NT2/D1 (cell line): ENCODE data around the gene TBC1D2B.
A peak's percentile ranks its signal among the peaks of the same experiment; 100 is the strongest.
"Not testable (repeated sequence)": the region's sequence is repeated elsewhere in the genome, so short reads cannot be mapped to it uniquely, and the experiment has no call there.

Experiments used
- DNase-seq: peaks from one replicate; pipeline ENCODE4 v3.0.0-alpha.2; 2011; ENCODE audit warnings: low read depth, low spot score
- H3K27me3 ChIP-seq: 2 replicates; pipeline ENCODE4 v1.6.0; 2011; ENCODE audit warnings: mild to moderate bottlenecking; ENCODE audit not compliant: insufficient read length, insufficient read depth
- H3K36me3 ChIP-seq: 2 replicates; pipeline ENCODE4 v1.6.1; 2011; ENCODE audit warnings: mild to moderate bottlenecking, low read length, mixed read lengths; ENCODE audit not compliant: insufficient read depth, insufficient read length
- H3K4me1 ChIP-seq: 2 replicates; pipeline ENCODE4 v1.5.1; 2011; ENCODE audit not compliant: insufficient read depth, insufficient read length
- H3K4me3 ChIP-seq: 2 replicates; pipeline ENCODE4 v1.5.1; 2011; ENCODE audit warnings: low read depth; ENCODE audit not compliant: insufficient read length
- H3K9ac ChIP-seq: 2 replicates; pipeline ENCODE4 v1.6.0; 2011; ENCODE audit warnings: low read depth; ENCODE audit not compliant: insufficient read length
- H3K9me3 ChIP-seq: 2 replicates; pipeline ENCODE4 v1.5.1; 2011; ENCODE audit warnings: mild to moderate bottlenecking, low read length; ENCODE audit not compliant: insufficient read depth
- SUZ12 ChIP-seq: IDR thresholded peaks from 2 replicates; pipeline ENCODE4 v1.6.1; 2011; ENCODE audit not compliant: insufficient read length, insufficient read depth; ENCODE audit errors: extremely low read depth
- YY1 ChIP-seq: IDR thresholded peaks from 2 replicates; pipeline ENCODE4 v1.6.1; 2011; ENCODE audit not compliant: insufficient read length, insufficient read depth
- ZNF274 ChIP-seq: IDR thresholded peaks from 2 replicates; pipeline ENCODE4 v1.6.1; 2011; ENCODE audit warnings: mild to moderate bottlenecking, low read depth, low read length

TBC1D2B gene

DNA sequence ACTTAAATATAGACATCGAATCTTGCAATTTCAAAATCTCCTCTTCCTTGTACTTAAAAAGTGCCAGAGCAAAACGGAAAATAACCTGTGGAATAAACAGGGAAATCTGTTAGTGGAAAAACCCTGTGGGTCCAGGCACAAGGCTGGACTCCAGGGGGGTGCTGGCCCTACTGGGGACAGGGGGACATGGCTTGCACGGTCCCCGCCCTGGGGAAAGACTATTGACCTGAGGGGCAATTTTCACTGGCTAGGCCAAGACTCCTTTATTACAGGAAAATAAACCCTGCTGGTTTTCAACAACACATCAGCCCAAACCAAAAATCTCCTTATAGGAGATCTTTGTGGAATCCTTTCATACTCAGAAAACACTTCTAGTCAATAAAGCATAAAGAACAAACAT, 75.9 kb downstream of the TBC1D2B start:
- peaks cover 72% of the 10 kb centered on the region for H3K36me3 ChIP-seq
- no peak for DNase-seq
- H3K9me3 ChIP-seq, result no peaks in the 10 kb centered on the region
- no peak overlapping the region for H3K9ac ChIP-seq
- H3K4me3 ChIP-seq, result no peak overlapping the region
- H3K4me1 ChIP-seq, result peaks cover 7% of the 10 kb centered on the region
- H3K27me3 ChIP-seq, result no peaks in the 10 kb centered on the region
- no peak for TF ChIP-seq ZNF274
- TF ChIP-seq SUZ12, result no peak
- no peak for TF ChIP-seq YY1

DNA sequence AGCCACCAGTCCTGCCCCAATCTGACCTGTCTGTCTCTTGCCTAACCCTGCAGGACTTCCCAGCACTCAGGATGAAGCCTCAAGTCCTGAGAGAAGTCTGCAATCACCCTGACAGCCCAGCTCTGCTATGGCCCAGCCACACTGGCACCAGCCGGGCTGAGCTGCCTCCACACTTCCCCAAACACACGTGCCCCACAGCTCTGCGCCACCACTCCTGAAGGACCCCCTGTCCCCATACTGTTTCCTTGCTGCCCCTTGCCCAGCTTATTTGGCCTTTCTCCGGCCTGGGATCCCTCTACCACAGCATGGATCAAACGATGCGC, 76.6 kb downstream of the TBC1D2B start:
- Histone ChIP-seq H3K27me3 (no peaks in the 10 kb centered on the region), H3K4me3 (no peak overlapping the region), H3K9me3 (no peaks in the 10 kb centered on the region), H3K4me1 (peaks cover 7% of the 10 kb centered on the region), H3K36me3 (peaks cover 66% of the 10 kb centered on the region), H3K9ac (no peak overlapping the region)
- no peak for TF ChIP-seq YY1
- DNase-seq, result no peak

DNA sequence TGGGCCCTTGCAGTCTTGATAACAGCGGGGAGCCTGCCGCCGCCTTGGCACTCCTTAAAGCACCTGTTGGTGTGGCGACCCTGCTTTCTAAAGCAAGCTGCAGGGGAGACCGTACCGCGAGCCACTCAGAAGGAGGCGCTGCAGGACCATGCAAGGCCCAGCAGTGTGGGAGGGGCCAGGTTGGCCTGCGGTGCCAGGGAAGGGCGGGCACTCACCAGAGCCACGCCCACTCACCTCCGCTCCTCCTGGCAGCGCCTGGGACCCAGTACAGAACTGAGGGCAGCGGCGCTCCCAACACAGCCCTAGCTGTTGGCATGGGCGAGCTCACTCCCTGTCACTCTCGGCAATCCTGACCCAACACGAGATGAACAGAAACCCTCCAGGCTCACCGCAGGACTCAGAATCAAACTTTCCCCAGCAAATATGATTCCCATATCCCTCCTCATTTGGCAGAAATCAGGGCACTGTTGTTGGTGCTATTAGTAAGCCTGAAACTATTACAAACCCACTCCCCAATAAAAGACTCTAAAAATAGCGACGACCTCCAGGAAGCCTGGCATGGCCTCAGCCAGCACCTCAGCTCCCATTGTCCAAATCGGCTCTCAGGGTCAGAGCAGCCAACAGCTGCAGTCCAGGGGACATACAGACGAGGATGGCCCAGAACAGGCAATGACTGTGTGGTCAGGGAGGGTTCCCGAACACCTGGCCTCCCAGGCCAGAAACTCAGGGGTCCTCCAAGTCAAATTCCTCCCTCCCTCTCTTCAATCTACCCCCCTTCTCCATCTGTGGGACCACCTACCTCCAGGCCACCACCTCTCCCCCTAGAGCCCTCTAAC, 77.2 kb downstream of the TBC1D2B start:
- Histone ChIP-seq H3K4me1 (peaks cover 7% of the 10 kb centered on the region), H3K36me3 (peaks cover 66% of the 10 kb centered on the region), H3K27me3 (no peaks in the 10 kb centered on the region), H3K9ac (no peak overlapping the region), H3K9me3 (no peaks in the 10 kb centered on the region), H3K4me3 (no peak overlapping the region)
- DNase-seq, result peak; percentile 73
- TF ChIP-seq ZNF274 (no peak), SUZ12 (no peak), YY1 (no peak)

DNA sequence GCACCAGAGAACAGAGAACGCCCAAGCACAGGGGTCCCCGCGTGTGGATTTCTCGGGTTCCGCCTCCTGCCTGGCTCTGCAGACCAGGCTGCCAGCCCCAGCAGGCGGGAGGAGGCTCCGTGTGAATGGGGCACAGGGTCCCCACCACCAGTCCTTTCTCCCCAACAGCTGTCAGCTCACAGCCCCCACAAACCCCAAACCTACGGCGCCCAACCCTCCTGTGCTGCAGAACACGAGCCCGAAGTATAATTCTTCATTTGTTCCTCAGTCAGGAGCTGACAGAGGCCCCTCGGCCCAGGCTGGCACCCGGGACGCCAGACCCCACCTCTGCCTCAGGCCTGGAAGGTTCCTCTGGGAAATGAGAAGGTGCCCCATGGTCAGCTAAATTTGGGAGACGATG, 78.0 kb downstream of the TBC1D2B start:
- no peak for TF ChIP-seq YY1
- H3K9ac ChIP-seq, result no peak overlapping the region
- H3K36me3 ChIP-seq, result peaks cover 64% of the 10 kb centered on the region

DNA sequence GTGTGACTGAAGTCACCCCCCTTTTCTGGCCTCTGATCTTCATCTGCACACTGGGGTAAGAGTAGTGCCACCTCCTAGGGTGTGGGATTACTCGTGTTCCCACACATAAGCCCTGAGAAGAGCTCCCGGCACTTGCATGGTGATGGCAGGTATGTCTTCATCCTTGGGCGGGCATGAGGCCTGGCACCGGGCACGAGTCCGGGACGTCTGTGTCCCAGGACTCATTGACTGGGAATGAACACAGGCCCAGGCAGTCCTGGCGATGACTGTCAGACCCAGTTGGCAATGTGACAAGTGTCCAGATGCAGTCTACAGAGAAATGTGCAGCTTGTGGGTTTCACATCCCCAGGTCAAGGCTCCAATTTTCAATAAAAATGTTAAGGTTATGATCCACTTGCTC, 78.9 kb downstream of the TBC1D2B start:
- H3K9me3 ChIP-seq, result no peaks in the 10 kb centered on the region
- H3K27me3 ChIP-seq, result no peaks in the 10 kb centered on the region
- no peak overlapping the region for H3K4me3 ChIP-seq
- peaks cover 57% of the 10 kb centered on the region for H3K36me3 ChIP-seq
- TF ChIP-seq ZNF274, result no peak
- TF ChIP-seq SUZ12, result no peak
- no peak for TF ChIP-seq YY1
- peaks cover 9% of the 10 kb centered on the region for H3K4me1 ChIP-seq
- no peak for DNase-seq
- no peak overlapping the region for H3K9ac ChIP-seq

More for the DNA sequence above, 78.0 kb downstream of the TBC1D2B start:
- DNase-seq, result no peak
- no peaks in the 10 kb centered on the region for H3K9me3 ChIP-seq
- H3K4me1 ChIP-seq, result peaks cover 7% of the 10 kb centered on the region
- H3K4me3 ChIP-seq, result no peak overlapping the region
- H3K27me3 ChIP-seq, result no peaks in the 10 kb centered on the region

DNA sequence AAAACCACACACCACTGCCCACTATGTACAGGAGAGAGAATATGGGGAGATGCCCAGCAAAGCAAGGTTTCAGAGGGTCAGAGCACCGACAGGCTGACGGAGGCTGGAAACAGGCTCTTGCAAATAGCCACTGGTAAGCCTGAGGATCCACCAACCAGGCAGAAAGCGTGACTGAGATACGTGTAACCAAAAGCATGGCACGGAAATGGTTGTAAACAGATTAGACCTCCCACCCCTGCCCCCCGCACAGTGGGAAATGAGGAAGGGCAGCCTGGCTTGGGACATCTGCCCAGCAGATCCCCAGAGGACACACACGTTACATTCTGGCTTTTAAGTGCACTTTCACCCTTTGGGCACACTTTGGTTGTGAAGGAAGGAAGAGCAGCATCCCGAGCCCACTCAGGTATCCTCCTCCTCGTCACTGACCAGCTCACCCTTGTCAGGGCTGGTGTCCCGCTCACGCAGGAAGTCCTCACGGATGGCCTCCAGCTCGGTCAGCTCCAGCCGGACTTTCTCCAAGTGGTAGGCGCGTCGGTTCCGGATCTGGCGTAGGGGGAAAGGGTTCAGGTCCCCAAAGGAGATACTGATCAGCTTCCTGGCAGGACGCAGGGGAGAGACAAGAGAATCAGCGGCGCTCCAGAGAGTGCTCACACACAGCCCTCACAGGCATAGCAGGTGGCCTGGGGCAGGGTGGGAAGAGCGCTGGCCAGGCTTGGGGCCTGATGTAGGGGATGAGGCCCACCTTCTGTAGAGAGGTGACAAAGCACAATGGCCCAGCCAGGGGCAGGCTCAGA, 79.6 kb downstream of the TBC1D2B start:
- H3K27me3 ChIP-seq, H3K9ac ChIP-seq, DNase-seq, H3K9me3 ChIP-seq, H3K4me1 ChIP-seq, H3K4me3 ChIP-seq: not testable (repeated sequence)
- peaks cover 51% of the 10 kb centered on the region for H3K36me3 ChIP-seq

DNA sequence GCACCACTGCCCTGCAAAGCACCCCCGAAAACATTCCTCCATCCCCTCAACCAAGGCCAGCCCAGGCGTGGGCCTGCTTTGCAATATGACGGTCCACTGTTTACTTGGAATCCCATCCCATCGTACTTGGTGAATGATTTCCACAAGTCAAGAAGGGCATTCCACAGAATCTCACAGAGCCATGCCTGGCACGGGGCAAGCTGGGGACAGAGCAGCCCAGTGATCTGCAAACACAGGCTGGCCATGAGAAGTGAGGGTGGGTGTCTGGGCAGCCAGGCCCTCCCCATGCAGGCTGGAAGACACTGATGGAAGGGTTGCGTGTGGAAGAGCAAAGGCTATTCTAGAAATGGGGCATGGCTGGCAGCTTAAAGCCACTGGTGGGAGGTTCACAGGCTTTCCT, 80.3 kb downstream of the TBC1D2B start:
- H3K36me3 ChIP-seq, result peaks cover 44% of the 10 kb centered on the region
- DNase-seq, H3K4me1 ChIP-seq, H3K9ac ChIP-seq, H3K4me3 ChIP-seq, H3K27me3 ChIP-seq, H3K9me3 ChIP-seq: not testable (repeated sequence)

DNA sequence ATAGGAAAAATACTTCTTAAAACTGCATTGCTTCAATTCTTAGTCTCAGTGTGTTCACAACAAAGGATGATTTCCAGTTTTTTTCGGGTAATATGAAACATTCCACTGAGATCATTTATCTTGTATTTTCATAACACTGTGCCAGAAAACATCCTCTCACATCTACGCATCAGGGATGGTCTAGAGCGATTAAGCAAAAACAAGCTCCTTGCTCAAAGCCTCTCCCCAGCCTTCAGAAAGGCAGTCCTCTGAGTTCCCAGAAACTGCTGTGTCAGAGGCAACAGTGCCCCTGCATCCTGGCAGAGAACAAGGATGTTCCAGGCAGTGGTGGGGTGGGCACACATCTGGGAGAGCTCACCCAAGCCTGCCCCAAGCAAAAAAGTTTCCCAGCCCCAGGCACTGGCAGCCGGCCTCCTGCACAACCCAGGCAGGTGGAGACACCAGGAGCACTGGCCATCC, 80.8 kb downstream of the TBC1D2B start:
- DNase-seq, H3K9ac ChIP-seq, H3K27me3 ChIP-seq, H3K9me3 ChIP-seq, H3K4me3 ChIP-seq, H3K4me1 ChIP-seq: not testable (repeated sequence)
- H3K36me3 ChIP-seq, result peaks cover 44% of the 10 kb centered on the region

DNA sequence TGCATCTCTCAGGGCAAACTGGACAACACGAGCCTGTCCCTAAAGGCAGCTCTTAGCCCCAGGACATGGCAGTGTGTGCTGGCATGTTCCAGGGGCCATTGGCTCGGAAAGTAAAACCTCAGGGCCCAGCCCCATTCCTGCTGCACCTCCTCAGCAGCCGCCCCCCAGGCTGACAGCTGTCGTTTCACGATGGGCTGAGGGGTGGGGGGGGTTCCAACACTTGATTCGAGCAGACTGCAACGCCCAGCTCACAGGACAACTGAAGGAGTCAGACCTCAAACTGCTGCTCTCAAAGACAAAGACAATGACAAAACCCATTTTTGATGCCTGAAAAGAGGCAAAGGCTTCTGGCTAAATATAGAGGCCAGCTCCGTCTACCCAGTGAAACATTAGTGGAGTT, 81.3 kb downstream of the TBC1D2B start:
- not testable (repeated sequence) for H3K4me3 ChIP-seq, H3K27me3 ChIP-seq, H3K9ac ChIP-seq, H3K9me3 ChIP-seq, H3K4me1 ChIP-seq, DNase-seq
- H3K36me3 ChIP-seq, result peaks cover 38% of the 10 kb centered on the region

DNA sequence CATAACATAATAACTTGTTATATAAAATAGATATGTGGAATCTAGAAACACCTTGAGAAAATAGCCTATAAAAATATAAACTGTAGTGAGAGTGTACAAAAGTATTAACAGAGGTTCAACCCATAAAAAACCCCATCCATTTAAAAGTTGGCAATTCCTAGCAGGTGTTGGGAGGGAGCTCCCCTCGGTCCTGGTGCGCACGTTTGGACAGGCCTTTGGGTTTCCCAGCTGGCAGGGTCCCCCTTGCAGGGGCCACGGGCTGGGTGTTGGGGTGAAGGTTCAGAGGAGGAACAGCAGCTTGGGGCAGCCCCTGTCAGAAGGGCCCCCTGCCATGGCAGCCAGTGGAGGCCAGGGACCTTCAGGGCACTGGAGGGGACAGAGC, 82.0 kb downstream of the TBC1D2B start:
- H3K4me1 ChIP-seq, result peaks cover 13% of the 10 kb centered on the region
- DNase-seq, result not testable (repeated sequence)

More for the DNA sequence above, 82.0 kb downstream of the TBC1D2B start:
- not testable (repeated sequence) for H3K9me3 ChIP-seq, H3K27me3 ChIP-seq, H3K9ac ChIP-seq, H3K4me3 ChIP-seq
- H3K36me3 ChIP-seq, result peaks cover 32% of the 10 kb centered on the region
